K562 (cell line): ENCODE results near the gene ANKRD23. TPM values are rescaled to one million over a fixed set of nuclear protein-coding genes. Genes with fewer than 3 reads are reported as not detected.
A peak's percentile ranks its signal among the peaks of the same experiment; 100 is the strongest.

ENCODE experiments used
- BACH1 ChIP-seq: fragments of 200-800 bp; sonication (Bioruptor generic); IDR thresholded peaks from 2 replicates; pipeline ENCODE4 v1.6.1; 2016; ENCODE audit warnings: missing genetic modification characterization, missing compliant biosample characterization
- CBFA2T3 ChIP-seq: fragments of 450-650 bp; IDR thresholded peaks from 2 replicates; pipeline ENCODE4 v1.6.1; 2017
- ESRRA ChIP-seq: fragments of 450-650 bp; IDR thresholded peaks from 2 replicates; pipeline ENCODE4 v1.6.1; 2014; ENCODE audit warnings: low read depth, mild to moderate bottlenecking, moderate library complexity, borderline replicate concordance
- FIP1L1 ChIP-seq: fragments of 200-400 bp; formaldehyde crosslinking; IDR thresholded peaks from 2 replicates; pipeline ENCODE4 v1.6.1; 2018; ENCODE audit warnings: mild to moderate bottlenecking, low read depth, low read length; ENCODE audit not compliant: poor library complexity, severe bottlenecking
- FOXK2 ChIP-seq, 2 experiments: fragments of 450-650 bp; IDR thresholded peaks in 1 of 2; conservative IDR thresholded peaks in 1 of 2; 2 replicates each; pipeline ENCODE4 v1.6.1; 2016; ENCODE audit warnings: low read depth in 2 of 2, mild to moderate bottlenecking in 1 of 2
- HBP1 ChIP-seq: fragments of 450-650 bp; formaldehyde crosslinking; IDR thresholded peaks from 2 replicates; pipeline ENCODE4 v1.4.0; 2022; ENCODE audit warnings: missing genetic modification characterization
- HDAC8 ChIP-seq: fragments of 450-650 bp; IDR thresholded peaks from 2 replicates; pipeline ENCODE4 v1.6.1; 2016; ENCODE audit warnings: mild to moderate bottlenecking, missing genetic modification characterization, moderate library complexity, missing compliant biosample characterization
- HNRNPL ChIP-seq: fragments of 200-400 bp; formaldehyde crosslinking; IDR thresholded peaks from 2 replicates; pipeline ENCODE4 v1.6.1; 2017; ENCODE audit warnings: low read depth, mild to moderate bottlenecking, low read length
- ID3 ChIP-seq, 2 experiments: fragments of 250-450 bp in 1 of 2; fragments of 450-650 bp in 1 of 2; sonication (Bioruptor Pico) in 1 of 2; IDR thresholded peaks; 2 replicates each; pipeline versions ENCODE4 v1.6.1 to v1.8.0; 2016 to 2021; ENCODE audit warnings: mild to moderate bottlenecking in 2 of 2, moderate library complexity in 2 of 2, missing compliant biosample characterization in 1 of 2, missing genetic modification characterization in 1 of 2
- ILF3 ChIP-seq: fragments of 450-650 bp; IDR thresholded peaks from 2 replicates; pipeline ENCODE4 v1.6.1; 2018; ENCODE audit warnings: antibody characterized with exemption, mild to moderate bottlenecking, moderate library complexity, borderline replicate concordance
- JUNB ChIP-seq: fragments of 450-650 bp; formaldehyde crosslinking; conservative IDR thresholded peaks from 2 replicates; pipeline ENCODE4 v1.4.0; 2020; ENCODE audit warnings: mild to moderate bottlenecking
- KLF16 ChIP-seq: IDR thresholded peaks from 2 replicates; pipeline ENCODE4 v1.6.1; 2016; ENCODE audit warnings: antibody characterized with exemption
- NFIC ChIP-seq: fragments of 450-650 bp; IDR thresholded peaks from 2 replicates; pipeline ENCODE4 v1.6.1; 2017; ENCODE audit warnings: mild to moderate bottlenecking, inconsistent platforms
- NFIX ChIP-seq: fragments of 250-450 bp; sonication (Bioruptor Pico); IDR thresholded peaks from 2 replicates; pipeline ENCODE4 v1.4.0; 2020; ENCODE audit warnings: low read depth, mild to moderate bottlenecking, moderate library complexity
- PKNOX1 ChIP-seq: fragments of 450-650 bp; IDR thresholded peaks from 2 replicates; pipeline ENCODE4 v1.6.1; 2016
- PML ChIP-seq: IDR thresholded peaks from 2 replicates; pipeline ENCODE4 v1.6.1; 2012; ENCODE audit warnings: low read length, inconsistent platforms
- SIN3A ChIP-seq, 2 experiments: fragments of 150-350 bp in 1 of 2; IDR thresholded peaks; 2 replicates each; pipeline ENCODE4 v1.6.1; 2011 to 2016; ENCODE audit warnings: borderline replicate concordance in 2 of 2, low read depth in 2 of 2, low read length in 2 of 2, mild to moderate bottlenecking in 2 of 2, moderate library complexity in 2 of 2; ENCODE audit not compliant: control insufficient read depth in 1 of 2
- SIX5 ChIP-seq, 2 experiments: IDR thresholded peaks; 2 replicates each; pipeline ENCODE4 v1.6.1; 2011; ENCODE audit warnings: low read length in 2 of 2, borderline replicate concordance in 1 of 2, low read depth in 1 of 2, mild to moderate bottlenecking in 1 of 2, moderate library complexity in 1 of 2; ENCODE audit not compliant: insufficient read depth in 1 of 2
- TAF1 ChIP-seq: IDR thresholded peaks from 2 replicates; pipeline ENCODE4 v1.6.1; 2011; ENCODE audit warnings: mild to moderate bottlenecking, low read length, moderate library complexity; ENCODE audit not compliant: insufficient read depth, control insufficient read depth, severe bottlenecking; ENCODE audit errors: extremely low read depth
- USF2 ChIP-seq: sonication (generic); formaldehyde crosslinking; IDR thresholded peaks from 2 replicates; pipeline ENCODE4 v1.5.0; 2020; ENCODE audit warnings: missing genetic modification reagents
- VEZF1 ChIP-seq: fragments of 200-800 bp; sonication (Bioruptor generic); IDR thresholded peaks from 2 replicates; pipeline ENCODE4 v1.6.1; 2017; ENCODE audit warnings: missing genetic modification characterization, missing compliant biosample characterization
- ZNF695 ChIP-seq: fragments of 450-650 bp; formaldehyde crosslinking; IDR thresholded peaks from 2 replicates; pipeline ENCODE4 v1.4.0; 2020; ENCODE audit warnings: mild to moderate bottlenecking, moderate library complexity
- ZNF77 ChIP-seq: fragments of 250-450 bp; sonication (Bioruptor Pico); IDR thresholded peaks from 2 replicates; pipeline ENCODE4 v1.5.0; 2020
- polyA plus RNA-seq, 8 experiments: library from polyadenylated mRNA; depleted of rRNA in 4 of 8; stranded (reverse) in 5 of 8; unstranded in 3 of 8; fragments of >200 nt; fragmentation: Nextera tagmentation in 2 of 8; fragmentation: Illumina TruSeq in 1 of 8; extraction: Ambion mirVana in 2 of 8; extraction: Trizol in 1 of 8; gene quantifications; 2 replicates each; pipeline versions ENCODE4 v1.2.1 to v1.2.3, GENCODE V29; 2011 to 2014; ENCODE audit warnings: inconsistent platforms in 1 of 8, missing spikeins in 1 of 8
- total RNA-seq, 7 experiments: library from RNA; depleted of rRNA in 6 of 7; stranded (reverse); fragments of >200 nt in 6 of 7; fragmentation: Illumina TruSeq in 2 of 7; extraction: Trizol in 2 of 7; gene quantifications; 2 replicates each; pipeline versions ENCODE4 v1.2.1 to v1.2.3, GENCODE V29; 2011 to 2021; ENCODE audit warnings: low replicate concordance in 1 of 7

The ANKRD23 gene
- total and polyA plus RNA-seq, 9 of the 15 experiments (the other 6 are each of a cell fraction or from before 2014, with no cell fraction given): 0.32 to 4.8 (median 2.8) TPM

- no peak for TF ChIP-seq BACH1
- TF ChIP-seq FOXK2 (conservative IDR thresholded peaks at IDR 0.05 in 1 of 2, IDR thresholded peaks at IDR 0.05 in 1 of 2; ENCODE audit: low read depth in 2 of 2): peak in 1 of 2 experiments; percentile 40; a peak in 1 of 4 replicates
- TF ChIP-seq KLF16: no peak
- no peak for TF ChIP-seq ESRRA
- no peak for TF ChIP-seq PKNOX1
- no peak for TF ChIP-seq TAF1
- peak; percentile 81 for TF ChIP-seq CBFA2T3
- TF ChIP-seq NFIX (CRISPR knock-in tag): no peak
- no peak for TF ChIP-seq FIP1L1
- TF ChIP-seq HBP1 (CRISPR knock-in tag): no peak
- peak; percentile 78 for TF ChIP-seq VEZF1 (CRISPR knock-in tag)
- no peak for TF ChIP-seq ID3 (CRISPR knock-in tag; IDR thresholded peaks at IDR 0.05)
- TF ChIP-seq ID3 (tag; IDR thresholded peaks at IDR 0.05): no peak
- no peak for TF ChIP-seq USF2
- no peak for TF ChIP-seq HNRNPL
- no peak for TF ChIP-seq PML
- no peak for TF ChIP-seq ILF3
- peak; percentile 30; the same call in 1 of the 2 replicates for TF ChIP-seq NFIC
- TF ChIP-seq JUNB (CRISPR knock-in tag): no peak
- TF ChIP-seq HDAC8 (tag): no peak
- no peak for TF ChIP-seq ZNF695 (CRISPR knock-in tag)
- TF ChIP-seq ZNF77 (CRISPR knock-in tag): no peak
- TF ChIP-seq SIX5 (IDR thresholded peaks at IDR 0.05; ENCODE audit: borderline replicate concordance in 1 of 2, insufficient read depth in 1 of 2, low read depth in 1 of 2, low read length in 2 of 2): no peak
- TF ChIP-seq SIN3A (IDR thresholded peaks at IDR 0.05; ENCODE audit: borderline replicate concordance in 2 of 2, control insufficient read depth in 1 of 2, low read depth in 2 of 2, low read length in 2 of 2): no peak
Observed at GRCh38 chr2:96819128-96819875, 24.5 kb downstream of the ANKRD23 start (continued).
